Left lung (tissue), 10 donors: ENCODE results near the gene EXOSC9. TPM values are rescaled to one million over a fixed set of nuclear protein-coding genes. Genes with fewer than 3 reads are reported as not detected.

Experiments used
- ATAC-seq: fragments of 200-7000 bp; cut with Tn5 transposase; one replicate; pipeline ENCODE4 v1.9.1; 2020; ENCODE audit warnings: moderate library complexity
- DNase-seq, 4 donors: peaks; one replicate each; pipeline ENCODE4 v3.0.0-alpha.2; 2013 to 2020
- H3K27ac ChIP-seq, 2 donors: fragments of 200-600 bp; sonication (generic) in 1 of 2; one replicate each; pipeline versions ENCODE4 v1.5.0 to v1.8.0; 2020 to 2021
- H3K27me3 ChIP-seq, 2 donors: fragments of 200-600 bp; sonication (generic) in 1 of 2; one replicate each; pipeline versions ENCODE4 v1.5.0 to v1.8.0; 2020 to 2021
- H3K36me3 ChIP-seq, 2 donors: fragments of 200-600 bp; sonication (generic) in 1 of 2; one replicate each; pipeline versions ENCODE4 v1.5.0 to v1.8.0; 2020 to 2021
- H3K4me1 ChIP-seq, 2 donors: fragments of 200-600 bp; one replicate each; pipeline ENCODE4 v1.8.0; 2021
- H3K4me3 ChIP-seq, 2 donors: fragments of 200-600 bp; sonication (generic) in 1 of 2; one replicate each; pipeline versions ENCODE4 v1.5.0 to v1.8.0; 2020 to 2021; ENCODE audit warnings: mild to moderate bottlenecking in 1 of 2
- H3K9me3 ChIP-seq, 2 donors: fragments of 200-600 bp; sonication (generic) in 1 of 2; one replicate each; pipeline versions ENCODE4 v1.5.0 to v1.8.0; 2020 to 2021
- CTCF ChIP-seq, 2 donors: fragments of 200-600 bp; sonication (generic) in 1 of 2; IDR thresholded peaks; one replicate each; pipeline versions ENCODE4 v1.5.0 to v1.8.0; 2021; ENCODE audit warnings: antibody characterized with exemption in 2 of 2
- intact Hi-C, 2 donors: fragments of 100-400 bp; cut with DNase I; formaldehyde crosslinking; loops; one replicate each; pipeline versions ENCODE4 v1.11.2 to v1.14.2; 2022
- polyA plus RNA-seq, 6 donors: library from polyadenylated mRNA; unstranded; fragments of 120-200 nt; gene quantifications; one replicate each; pipeline ENCODE4 v1.2.1, GENCODE V29; 2013; ENCODE audit not compliant: insufficient read length in 6 of 6
- total RNA-seq, 2 donors: library from RNA; stranded (reverse); fragmentation: NEBNext Ultra II Directional; extraction: Animal tissue kit (Norgen Biotek cat#: 25700); gene quantifications; one replicate each; pipeline ENCODE4 v1.2.1, GENCODE V29; 2021
- donor health status: DM: no; HTN: yes; CAD: no.
- donor health status: DM: no; HTN: no; CAD: no.

The EXOSC9 gene
- total and polyA plus RNA-seq, 8 donors, result 13.5 to 63.9 (median 57.2) TPM

GRCh38 chr4:121769341-121769740, 31.8 kb upstream of the EXOSC9 start:
- TF ChIP-seq CTCF (IDR thresholded peaks at IDR 0.05), result no peak
- H3K4me3 ChIP-seq, result no peak overlapping the region
- intact Hi-C loops, result no loop called here
- H3K27me3 ChIP-seq, result peaks cover 19 to 41% of the 10 kb centered on the region in 2 donors
- DNase-seq (no peak), ATAC-seq (no peak)
- H3K4me1 ChIP-seq, result peaks cover 0 to 9% of the 10 kb centered on the region in 2 donors
- no peaks in the 10 kb centered on the region for H3K36me3 ChIP-seq
- H3K9me3 ChIP-seq, result no peaks in the 10 kb centered on the region
- H3K27ac ChIP-seq, result no peak overlapping the region

GRCh38 chr4:121771869-121772268, 29.3 kb upstream of the EXOSC9 start:
- Histone ChIP-seq H3K27me3 (peaks cover 0 to 16% of the 10 kb centered on the region in 2 donors), H3K27ac (no peak overlapping the region), H3K36me3 (no peaks in the 10 kb centered on the region), H3K4me1 (no peaks in the 10 kb centered on the region), H3K9me3 (no peaks in the 10 kb centered on the region), H3K4me3 (no peak overlapping the region)
- no peak for TF ChIP-seq CTCF (IDR thresholded peaks at IDR 0.05)
- intact Hi-C loops, result no loop called here
- ATAC-seq (no peak), DNase-seq (no peak)

- no peak for TF ChIP-seq CTCF (IDR thresholded peaks at IDR 0.05)
- intact Hi-C loops, result no loop called here
Observed at GRCh38 chr4:121773883-121774282, 27.2 kb upstream of the EXOSC9 start.

GRCh38 chr4:121776610-121777401, 24.3 kb upstream of the EXOSC9 start:
- Histone ChIP-seq H3K4me1 (no peaks in the 10 kb centered on the region), H3K27ac (no peak overlapping the region), H3K4me3 (no peak overlapping the region), H3K36me3 (no peaks in the 10 kb centered on the region), H3K9me3 (no peaks in the 10 kb centered on the region), H3K27me3 (peaks cover 0 to 8% of the 10 kb centered on the region in 2 donors)
- intact Hi-C loops, result no loop called here
- no peak for DNase-seq
- ATAC-seq, result no peak
- no peak for TF ChIP-seq CTCF (IDR thresholded peaks at IDR 0.05)

More at GRCh38 chr4:121773883-121774282, 27.2 kb upstream of the EXOSC9 start:
- Histone ChIP-seq H3K4me3 (no peak overlapping the region), H3K36me3 (no peaks in the 10 kb centered on the region), H3K4me1 (no peaks in the 10 kb centered on the region), H3K27me3 (peaks cover 0 to under 1% of the 10 kb centered on the region in 2 donors), H3K27ac (no peak overlapping the region), H3K9me3 (no peaks in the 10 kb centered on the region)
- ATAC-seq (peak; percentile 49), DNase-seq (no peak)

GRCh38 chr4:121777625-121778024, 23.5 kb upstream of the EXOSC9 start:
- TF ChIP-seq CTCF (IDR thresholded peaks at IDR 0.05), result no peak
- no peaks in the 10 kb centered on the region for H3K36me3 ChIP-seq
- H3K4me3 ChIP-seq, result no peak overlapping the region
- no peaks in the 10 kb centered on the region for H3K4me1 ChIP-seq
- DNase-seq (no peak), ATAC-seq (no peak)
- no peaks in the 10 kb centered on the region for H3K9me3 ChIP-seq
- H3K27me3 ChIP-seq, result peaks cover 0 to 8% of the 10 kb centered on the region in 2 donors
- no peak overlapping the region for H3K27ac ChIP-seq
- intact Hi-C loops, result no loop called here
